H1 (cell line): ENCODE measurements around the gene DHRS3. TPM values are rescaled to one million over a fixed set of nuclear protein-coding genes. Genes with fewer than 3 reads are reported as not detected.

ENCODE experiments used
- CTCF ChIP-seq, 3 experiments: IDR thresholded peaks; 1 replicate in 2 of 3; 2 replicates in 1 of 3; pipeline versions ENCODE4 v1.5.1 to v1.6.1; 2011; ENCODE audit warnings: low read length in 3 of 3, mild to moderate bottlenecking in 3 of 3, inconsistent platforms in 2 of 3, low read depth in 1 of 3, moderate library complexity in 1 of 3; ENCODE audit not compliant: insufficient read depth in 1 of 3; ENCODE audit errors: control extremely low read depth in 1 of 3
- polyA plus RNA-seq, 7 experiments: library from polyadenylated mRNA; depleted of rRNA in 3 of 7; stranded (reverse) in 5 of 7; unstranded in 2 of 7; fragments of >200 nt in 5 of 7; fragments of 200-250 nt in 2 of 7; gene quantifications; 1 replicate in 5 of 7; 2 replicates in 1 of 7; 4 replicates in 1 of 7; pipeline versions ENCODE4 v1.2.1 to v1.2.3, GENCODE V29; 2011 to 2013; ENCODE audit warnings: missing spikeins in 2 of 7, mixed read lengths in 2 of 7
- total RNA-seq: library from RNA; stranded (reverse); fragmentation: NEBNext Ultra II Directional; extraction: Animal tissue kit (Norgen Biotek cat#: 25700); gene quantifications from 2 replicates; pipeline ENCODE4 v1.2.1, GENCODE V29; 2021

Gene DHRS3
- total and polyA plus RNA-seq, 2 of the 8 experiments (the other 6 are each of a cell fraction or from before 2014, with no cell fraction given) = 32.5 to 36.4 TPM

DNA sequence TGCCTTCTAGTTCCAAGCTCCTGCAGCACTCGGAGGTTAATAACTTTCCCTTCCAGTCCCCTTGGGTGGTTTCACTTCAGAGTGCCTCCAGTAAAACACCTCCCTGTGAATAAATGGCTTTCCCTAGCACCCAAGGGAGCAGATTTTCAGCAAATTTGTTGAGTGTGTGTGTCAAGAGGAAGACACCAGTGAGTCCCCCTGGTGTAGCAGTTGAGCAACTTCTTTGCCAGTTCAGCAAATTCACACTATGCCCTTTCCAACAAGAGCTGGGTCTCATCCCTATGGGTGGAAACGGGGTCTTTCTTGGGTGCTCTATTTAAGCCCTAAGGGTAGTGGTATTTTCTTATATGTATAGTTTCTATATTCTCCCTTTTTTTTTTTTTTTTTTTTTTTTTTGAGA is 25.1 kb upstream of the DHRS3 start (continued):
- peak in 1 of 3 experiments; percentile 12; a peak in 1 of 4 replicates for TF ChIP-seq CTCF (IDR thresholded peaks at IDR 0.05; ENCODE audit: control extremely low read depth in 1 of 3, insufficient read depth in 1 of 3, low read depth in 1 of 3, low read length in 3 of 3)
